BLaER1 (cell line): ENCODE data around the gene DENND1B.

Source experiments
- H3K27ac ChIP-seq: shearing (Covaris generic); formaldehyde crosslinking; 2 replicates; pipeline ENCODE4 v1.8.1; 2022
- H3K27me3 ChIP-seq: shearing (Covaris generic); formaldehyde crosslinking; 2 replicates; pipeline ENCODE4 v1.8.1; 2022
- H3K36me3 ChIP-seq: shearing (Covaris generic); formaldehyde crosslinking; 2 replicates; pipeline ENCODE4 v1.8.1; 2022
- H3K4me1 ChIP-seq: shearing (Covaris generic); formaldehyde crosslinking; 2 replicates; pipeline ENCODE4 v1.8.1; 2022
- H3K4me2 ChIP-seq: shearing (Covaris generic); formaldehyde crosslinking; 2 replicates; pipeline ENCODE4 v1.8.1; 2022
- H3K4me3 ChIP-seq: shearing (Covaris generic); formaldehyde crosslinking; 2 replicates; pipeline ENCODE4 v1.8.1; 2022
- H3K9ac ChIP-seq: shearing (Covaris generic); formaldehyde crosslinking; 2 replicates; pipeline ENCODE4 v1.8.1; 2022
- H3K9me3 ChIP-seq: shearing (Covaris generic); formaldehyde crosslinking; 2 replicates; pipeline ENCODE4 v1.8.1; 2022
- H4K20me1 ChIP-seq: shearing (Covaris generic); formaldehyde crosslinking; 2 replicates; pipeline ENCODE4 v1.8.1; 2022
- Cebpa-rat ChIP-seq: shearing (Covaris generic); IDR thresholded peaks from 2 replicates; pipeline ENCODE4 v1.8.1; 2022

Gene DENND1B

DNA sequence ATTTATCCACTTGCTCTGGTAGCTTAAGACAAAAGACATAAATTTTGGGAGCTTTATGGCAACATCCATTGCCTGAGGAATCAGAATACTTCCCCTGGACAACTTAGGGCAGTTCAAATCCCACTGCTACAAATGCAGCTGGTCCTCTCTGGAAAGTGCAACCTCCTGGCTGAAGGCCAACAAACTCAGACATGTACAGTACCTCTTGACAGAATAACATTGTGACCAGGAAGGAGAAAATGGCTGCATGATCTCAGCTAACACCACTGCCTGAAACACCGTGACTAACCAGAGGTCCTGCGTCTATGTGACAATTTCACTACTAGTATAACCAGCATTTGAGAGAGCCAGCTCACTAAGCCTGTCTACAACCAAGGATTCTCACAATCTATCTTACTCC is 288.3 kb downstream of the DENND1B start:
- H4K20me1 ChIP-seq: no peaks in the 10 kb centered on the region
- no peaks in the 10 kb centered on the region for H3K36me3 ChIP-seq
- no peaks in the 10 kb centered on the region for H3K9me3 ChIP-seq
- H3K4me1 ChIP-seq: no peaks in the 10 kb centered on the region
- no peak overlapping the region for H3K4me3 ChIP-seq
- no peak for TF ChIP-seq Cebpa-rat
- H3K9ac ChIP-seq: no peak overlapping the region
- no peak overlapping the region for H3K4me2 ChIP-seq
- H3K27me3 ChIP-seq: no peaks in the 10 kb centered on the region
- H3K27ac ChIP-seq: no peak overlapping the region

DNA sequence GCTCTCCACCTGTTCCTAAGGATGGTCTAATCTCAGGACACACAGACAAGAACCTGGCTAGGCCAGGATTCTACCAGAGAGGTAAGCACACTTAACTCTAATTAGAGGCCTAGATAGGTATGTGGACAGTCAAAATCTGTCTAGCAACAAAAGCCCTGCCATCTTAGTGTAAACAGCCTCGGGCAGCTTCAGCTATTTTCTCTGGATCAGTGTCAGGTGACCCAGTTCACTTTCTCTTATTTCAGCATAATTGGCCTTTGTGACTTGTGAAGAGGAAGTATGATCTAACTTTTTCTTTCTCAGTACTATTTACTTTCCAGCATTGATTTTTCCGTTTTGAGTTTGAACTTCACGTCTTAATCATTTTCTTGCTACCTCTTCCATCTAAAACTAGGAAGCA is 289.5 kb downstream of the DENND1B start:
- H3K9ac ChIP-seq: no peak overlapping the region
- H3K4me2 ChIP-seq: no peak overlapping the region
- H3K27me3 ChIP-seq: no peaks in the 10 kb centered on the region
- peaks cover 10% of the 10 kb centered on the region for H3K4me1 ChIP-seq
- TF ChIP-seq Cebpa-rat: no peak
- no peaks in the 10 kb centered on the region for H3K36me3 ChIP-seq
- no peaks in the 10 kb centered on the region for H4K20me1 ChIP-seq
- H3K27ac ChIP-seq: no peak overlapping the region
- no peaks in the 10 kb centered on the region for H3K9me3 ChIP-seq
- no peak overlapping the region for H3K4me3 ChIP-seq

DNA sequence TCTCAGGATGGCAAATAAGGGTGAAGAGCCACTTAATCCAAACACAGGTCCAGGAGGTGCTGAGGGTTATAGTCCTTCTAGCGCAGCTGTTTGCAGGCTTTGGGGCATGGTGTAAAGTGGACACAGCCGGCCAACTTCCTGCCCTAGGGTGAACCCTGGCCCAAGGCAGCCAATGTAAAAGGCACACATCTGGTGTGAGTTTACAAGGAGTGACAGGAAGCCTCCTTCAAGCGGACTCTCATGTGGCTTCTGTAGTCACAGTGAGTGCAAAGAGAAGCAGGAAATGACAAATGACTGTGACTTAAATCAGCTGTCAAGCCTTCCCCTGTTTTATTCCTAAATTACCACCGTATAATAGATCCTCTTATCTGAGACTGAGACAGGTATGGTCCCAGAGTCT is 294.2 kb downstream of the DENND1B start:
- no peaks in the 10 kb centered on the region for H3K9me3 ChIP-seq

DNA sequence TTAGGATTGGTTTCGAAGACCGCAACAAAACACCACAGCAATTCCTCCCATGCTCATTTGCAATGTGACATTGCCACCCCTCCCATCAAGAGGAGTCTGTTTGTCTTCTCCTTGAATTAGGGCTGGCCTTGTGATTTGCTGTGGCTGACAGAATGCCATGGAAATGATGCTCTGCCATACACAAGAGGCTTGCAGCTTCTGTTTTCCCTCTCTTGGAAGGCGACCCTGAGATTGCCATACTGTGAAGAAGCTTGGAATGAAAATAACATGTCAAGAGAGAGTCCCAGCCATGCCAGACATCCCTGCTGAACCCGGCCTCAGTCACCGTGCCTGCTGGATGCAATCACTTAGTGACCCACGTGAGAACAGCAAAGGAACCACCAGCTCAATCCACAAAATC is 294.8 kb downstream of the DENND1B start:
- no peak overlapping the region for H3K27ac ChIP-seq
- no peaks in the 10 kb centered on the region for H3K27me3 ChIP-seq
- H3K4me1 ChIP-seq: peaks cover 10% of the 10 kb centered on the region
- H3K9me3 ChIP-seq: no peaks in the 10 kb centered on the region
- TF ChIP-seq Cebpa-rat: no peak
- no peak overlapping the region for H3K4me3 ChIP-seq
- no peaks in the 10 kb centered on the region for H3K36me3 ChIP-seq
- H3K9ac ChIP-seq: no peak overlapping the region
- H3K4me2 ChIP-seq: no peak overlapping the region
- H4K20me1 ChIP-seq: no peaks in the 10 kb centered on the region

More for the DNA sequence above, 294.2 kb downstream of the DENND1B start:
- no peak overlapping the region for H3K4me3 ChIP-seq
- H3K4me2 ChIP-seq: peak overlapping the region; percentile 46
- no peak for TF ChIP-seq Cebpa-rat
- peaks cover 10% of the 10 kb centered on the region for H3K4me1 ChIP-seq
- H4K20me1 ChIP-seq: no peaks in the 10 kb centered on the region
- no peak overlapping the region for H3K27ac ChIP-seq
- H3K27me3 ChIP-seq: no peaks in the 10 kb centered on the region
- no peak overlapping the region for H3K9ac ChIP-seq
- no peaks in the 10 kb centered on the region for H3K36me3 ChIP-seq

DNA sequence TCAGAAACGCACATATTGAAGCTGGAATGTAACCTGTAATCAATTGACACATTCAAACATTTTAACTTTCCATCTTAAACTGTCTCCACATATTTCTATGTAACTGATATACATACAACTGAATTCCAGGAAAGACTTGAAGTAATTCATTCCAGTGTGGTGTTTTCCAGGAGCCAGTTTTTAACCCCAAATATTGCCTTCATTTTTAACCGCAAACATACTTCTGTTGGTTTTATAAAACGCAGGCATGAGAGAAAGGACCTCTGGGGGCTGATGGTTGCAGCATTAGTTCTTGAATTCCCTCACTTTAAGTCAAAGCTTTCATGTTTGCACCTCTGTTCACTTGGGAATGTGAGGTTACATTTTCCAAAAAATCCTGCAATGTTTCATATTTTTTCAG is 303.1 kb downstream of the DENND1B start:
- no peaks in the 10 kb centered on the region for H4K20me1 ChIP-seq
- H3K9me3 ChIP-seq: no peaks in the 10 kb centered on the region
- no peak overlapping the region for H3K27ac ChIP-seq
- no peak overlapping the region for H3K9ac ChIP-seq
- H3K4me1 ChIP-seq: peaks cover 35% of the 10 kb centered on the region
- H3K36me3 ChIP-seq: no peaks in the 10 kb centered on the region
- H3K4me3 ChIP-seq: no peak overlapping the region
- no peak overlapping the region for H3K4me2 ChIP-seq
- no peaks in the 10 kb centered on the region for H3K27me3 ChIP-seq
- TF ChIP-seq Cebpa-rat: no peak

DNA sequence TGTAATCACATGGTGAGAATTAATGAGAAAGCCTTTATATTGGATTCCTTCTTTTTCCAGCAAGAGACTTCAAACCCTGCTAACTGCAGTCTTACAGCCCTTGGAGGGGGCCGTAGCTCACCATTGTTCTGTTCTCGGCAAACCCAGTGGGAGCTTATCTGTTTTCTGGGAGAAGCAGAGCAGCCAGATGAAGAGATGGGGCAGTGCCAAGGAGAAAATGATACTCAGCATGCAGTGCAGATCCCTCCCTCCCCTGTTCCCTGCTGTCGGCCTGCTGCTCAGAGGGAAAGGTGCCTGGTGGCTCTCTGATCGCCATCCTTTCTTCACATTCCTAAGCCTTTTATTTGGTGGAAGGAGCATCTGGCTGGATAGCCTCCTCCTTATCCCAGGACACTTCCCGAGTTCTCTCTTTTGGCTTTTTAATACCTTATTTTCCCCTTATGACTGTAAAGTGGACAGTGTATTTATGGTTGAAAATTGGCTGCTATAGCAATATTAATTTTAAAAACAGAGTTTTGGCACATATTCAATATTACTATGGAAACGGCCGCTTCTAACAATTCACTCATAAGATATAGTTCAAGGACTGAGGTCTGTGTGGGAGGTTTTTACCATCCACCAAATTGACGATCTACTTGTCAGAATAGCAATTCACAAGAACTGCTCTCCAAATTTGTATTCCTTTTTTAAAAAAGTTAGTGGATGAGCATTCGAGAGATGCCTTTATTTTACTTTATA is 303.9 kb downstream of the DENND1B start:
- Histone ChIP-seq H4K20me1 (no peaks in the 10 kb centered on the region), H3K27ac (no peak overlapping the region), H3K9ac (no peak overlapping the region), H3K9me3 (no peaks in the 10 kb centered on the region), H3K4me1 (peaks cover 35% of the 10 kb centered on the region), H3K27me3 (no peaks in the 10 kb centered on the region), H3K36me3 (no peaks in the 10 kb centered on the region), H3K4me3 (no peak overlapping the region), H3K4me2 (no peak overlapping the region)
- no peak for TF ChIP-seq Cebpa-rat

DNA sequence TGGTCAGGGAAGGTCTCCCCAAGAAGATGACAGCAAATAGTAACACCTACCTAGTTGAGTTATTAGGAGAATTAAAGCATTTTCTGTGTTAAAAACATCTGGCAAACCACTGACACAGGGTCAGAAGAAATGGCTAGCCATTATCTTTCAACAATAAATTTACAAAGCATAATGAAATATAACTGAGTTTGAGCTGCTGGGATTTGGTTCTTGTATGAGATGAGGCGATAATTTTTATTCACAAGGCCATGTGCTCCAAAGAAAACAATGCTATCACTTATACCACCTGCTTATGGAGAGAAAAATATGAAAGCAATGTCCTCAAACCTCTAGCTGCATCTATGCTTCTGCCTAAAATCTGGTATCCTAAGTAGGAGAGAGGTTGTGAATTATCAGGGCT is 304.9 kb downstream of the DENND1B start:
- Histone ChIP-seq H3K9ac (no peak overlapping the region), H3K4me3 (no peak overlapping the region), H3K4me1 (peaks cover 35% of the 10 kb centered on the region), H3K9me3 (no peaks in the 10 kb centered on the region), H3K27me3 (no peaks in the 10 kb centered on the region), H3K36me3 (no peaks in the 10 kb centered on the region), H3K27ac (no peak overlapping the region), H4K20me1 (no peaks in the 10 kb centered on the region), H3K4me2 (peak overlapping the region; percentile 64)
- no peak for TF ChIP-seq Cebpa-rat

DNA sequence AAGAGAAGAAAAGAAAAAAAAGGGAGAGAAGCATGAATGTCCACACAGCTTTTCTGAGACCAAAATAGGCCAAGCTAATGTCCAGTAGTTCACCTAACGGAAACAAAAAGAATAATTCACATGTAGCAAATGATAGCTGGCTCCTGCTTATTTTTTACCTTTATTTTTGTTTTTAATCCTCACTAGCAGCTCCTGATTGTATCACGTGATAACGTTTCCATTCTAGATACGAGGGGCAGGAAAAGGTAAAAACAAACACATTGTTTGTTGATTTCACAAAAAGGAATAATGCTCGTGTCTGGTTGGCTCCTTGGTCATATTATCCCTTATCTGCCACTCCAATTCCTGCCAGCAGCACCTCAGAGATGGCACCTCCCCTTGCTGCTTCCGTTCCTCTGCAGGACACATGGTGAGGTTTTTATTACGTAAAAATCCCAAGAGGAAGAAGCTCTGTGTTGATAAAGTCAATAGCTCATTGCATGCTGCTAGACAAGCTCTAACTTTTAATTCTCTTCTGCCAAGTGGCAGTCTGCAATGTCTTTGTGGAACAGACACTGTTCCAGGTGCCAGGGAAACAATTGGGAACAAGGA is 305.6 kb downstream of the DENND1B start:
- peak overlapping the region; percentile 64 for H3K4me2 ChIP-seq
- H3K9ac ChIP-seq: no peak overlapping the region
- H3K4me1 ChIP-seq: peaks cover 35% of the 10 kb centered on the region
- no peaks in the 10 kb centered on the region for H3K27me3 ChIP-seq
- H3K36me3 ChIP-seq: no peaks in the 10 kb centered on the region
- no peaks in the 10 kb centered on the region for H4K20me1 ChIP-seq
- H3K27ac ChIP-seq: no peak overlapping the region
- TF ChIP-seq Cebpa-rat: no peak
- H3K4me3 ChIP-seq: no peak overlapping the region
- no peaks in the 10 kb centered on the region for H3K9me3 ChIP-seq

DNA sequence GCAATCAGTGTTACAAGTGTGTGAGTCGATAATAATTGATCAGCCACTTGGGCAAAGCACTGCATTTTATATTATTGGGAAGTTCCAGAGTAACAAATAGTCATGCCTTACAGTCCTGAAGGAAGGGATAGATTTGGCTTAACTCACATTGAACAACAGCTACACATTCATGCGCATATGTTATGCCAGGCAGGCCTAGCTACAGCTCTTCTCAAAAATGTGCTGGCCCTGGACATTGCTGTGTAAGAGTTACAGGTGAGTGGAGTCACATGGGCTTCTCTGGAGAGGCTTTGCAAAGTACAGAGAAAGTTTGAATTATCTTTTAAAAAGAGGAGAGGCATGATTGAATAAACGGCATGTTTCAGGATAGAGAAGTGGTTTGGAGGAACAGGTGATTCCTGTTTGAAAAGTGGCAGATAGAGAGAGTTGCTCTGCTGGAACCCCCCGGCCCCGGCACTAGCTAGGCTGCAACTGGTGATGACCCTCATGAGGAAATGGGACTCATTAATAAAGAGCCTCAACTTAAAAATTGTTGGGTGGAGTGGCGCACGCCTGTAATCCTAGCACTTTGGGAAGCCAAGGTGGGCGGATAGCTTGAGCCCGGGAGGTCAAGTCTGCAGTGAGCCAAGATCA is 306.6 kb downstream of the DENND1B start:
- no peak overlapping the region for H3K4me3 ChIP-seq
- H3K4me2 ChIP-seq: peak overlapping the region; percentile 64
- no peak overlapping the region for H3K9ac ChIP-seq
- H3K9me3 ChIP-seq: no peaks in the 10 kb centered on the region
- no peak overlapping the region for H3K27ac ChIP-seq
- peaks cover 35% of the 10 kb centered on the region for H3K4me1 ChIP-seq
- no peaks in the 10 kb centered on the region for H3K27me3 ChIP-seq
- no peak for TF ChIP-seq Cebpa-rat
- no peaks in the 10 kb centered on the region for H4K20me1 ChIP-seq
- no peaks in the 10 kb centered on the region for H3K36me3 ChIP-seq

DNA sequence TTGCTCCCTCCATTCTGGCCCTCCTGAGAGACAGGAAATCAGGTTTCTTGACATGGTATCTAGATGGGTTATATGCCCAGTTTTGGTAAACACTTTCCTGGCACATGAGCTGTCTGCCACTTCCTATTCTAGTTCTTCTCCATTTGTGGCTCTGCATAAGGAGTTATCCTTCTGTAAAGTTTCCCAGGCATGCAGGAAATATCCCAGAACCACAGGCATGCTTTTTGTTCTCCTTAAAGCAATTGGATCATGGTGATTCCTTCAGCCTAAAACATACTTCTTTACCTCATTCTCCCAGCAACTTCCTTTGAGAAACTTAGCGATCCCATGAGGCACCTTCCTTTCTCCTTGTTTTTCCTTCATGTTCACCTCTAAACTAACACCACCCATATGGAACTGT is 307.4 kb downstream of the DENND1B start:
- no peak overlapping the region; the same call in 1 of the 2 replicates for H3K4me2 ChIP-seq
- H3K4me1 ChIP-seq: peaks cover 35% of the 10 kb centered on the region
- no peak overlapping the region for H3K9ac ChIP-seq
- no peak overlapping the region for H3K27ac ChIP-seq
- no peaks in the 10 kb centered on the region for H3K27me3 ChIP-seq
- no peak for TF ChIP-seq Cebpa-rat
- H3K36me3 ChIP-seq: no peaks in the 10 kb centered on the region
- H3K4me3 ChIP-seq: no peak overlapping the region
- H3K9me3 ChIP-seq: no peaks in the 10 kb centered on the region
- H4K20me1 ChIP-seq: no peaks in the 10 kb centered on the region
